ENCODE data around the gene RHBDL1. TPM values are rescaled to one million over a fixed set of nuclear protein-coding genes. Genes with fewer than 3 reads are reported as not detected.
A peak's percentile ranks its signal among the peaks of the same experiment; 100 is the strongest.

The RHBDL1 gene
- total RNA-seq, 2 donors from 2014 or later, result 0.42 to 8.0 TPM

DNA sequence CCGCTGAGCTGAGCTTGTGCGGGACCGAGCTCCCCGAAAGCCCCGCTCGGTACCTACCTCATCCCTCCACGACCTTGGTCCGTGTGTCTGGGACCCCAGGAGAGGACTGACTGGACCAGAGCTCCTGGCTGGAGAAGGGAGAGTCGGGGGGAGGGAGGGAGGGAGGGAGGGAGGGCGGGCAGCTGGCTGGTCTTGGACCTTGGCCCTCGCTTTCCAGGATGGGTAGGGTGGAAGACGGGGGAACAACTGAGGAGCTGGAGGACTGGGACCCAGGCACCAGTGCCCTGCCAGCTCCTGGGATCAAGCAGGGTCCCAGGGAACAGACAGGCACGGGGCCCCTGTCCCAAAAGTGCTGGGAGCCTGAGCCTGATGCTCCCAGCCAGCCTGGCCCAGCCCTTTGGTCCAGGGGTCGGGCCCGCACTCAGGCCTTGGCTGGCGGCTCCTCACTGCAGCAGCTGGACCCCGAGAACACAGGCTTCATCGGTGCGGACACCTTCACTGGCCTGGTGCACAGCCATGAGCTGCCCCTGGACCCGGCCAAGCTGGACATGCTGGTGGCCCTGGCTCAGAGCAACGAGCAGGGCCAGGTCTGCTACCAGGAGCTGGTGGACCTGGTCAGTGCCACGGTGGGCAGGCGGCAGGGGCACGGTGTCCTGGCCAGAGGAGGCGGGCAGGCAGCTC, 553 bp downstream of the RHBDL1 start:
- no peak overlapping the region for H3K27ac ChIP-seq

DNA sequence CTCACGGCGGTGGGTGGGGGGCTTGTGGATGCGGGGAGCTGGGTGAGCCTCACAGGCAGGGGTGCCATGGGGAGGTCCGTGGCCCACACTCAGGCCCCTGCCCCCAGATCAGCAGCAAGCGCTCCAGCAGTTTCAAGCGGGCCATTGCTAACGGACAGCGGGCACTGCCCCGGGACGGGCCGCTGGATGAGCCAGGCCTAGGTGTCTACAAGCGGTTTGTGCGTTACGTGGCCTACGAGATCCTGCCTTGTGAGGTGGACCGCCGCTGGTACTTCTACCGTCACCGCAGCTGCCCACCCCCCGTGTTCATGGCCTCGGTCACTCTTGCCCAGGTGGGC, 1.1 kb downstream of the RHBDL1 start:
- no peaks in the 10 kb centered on the region for H3K9me3 ChIP-seq
- no peaks in the 10 kb centered on the region for H3K27me3 ChIP-seq (replicated peaks; ENCODE audit: insufficient read depth)
- DNase-seq (ENCODE audit: low spot score), result no peak
- peaks cover 17% of the 10 kb centered on the region for H3K36me3 ChIP-seq
- H3K4me1 ChIP-seq (ENCODE audit: control insufficient read depth in 1 of 2, low read depth in 2 of 2), result peaks cover 16 to 32% of the 10 kb centered on the region in 2 donors
- H3K27ac ChIP-seq, result no peak overlapping the region
- H3K4me3 ChIP-seq, result no peak overlapping the region
- ATAC-seq (ENCODE audit: insufficient number of reproducible peaks, low FRiP score, low read depth), result no peak
- TF ChIP-seq, protein P1, sequence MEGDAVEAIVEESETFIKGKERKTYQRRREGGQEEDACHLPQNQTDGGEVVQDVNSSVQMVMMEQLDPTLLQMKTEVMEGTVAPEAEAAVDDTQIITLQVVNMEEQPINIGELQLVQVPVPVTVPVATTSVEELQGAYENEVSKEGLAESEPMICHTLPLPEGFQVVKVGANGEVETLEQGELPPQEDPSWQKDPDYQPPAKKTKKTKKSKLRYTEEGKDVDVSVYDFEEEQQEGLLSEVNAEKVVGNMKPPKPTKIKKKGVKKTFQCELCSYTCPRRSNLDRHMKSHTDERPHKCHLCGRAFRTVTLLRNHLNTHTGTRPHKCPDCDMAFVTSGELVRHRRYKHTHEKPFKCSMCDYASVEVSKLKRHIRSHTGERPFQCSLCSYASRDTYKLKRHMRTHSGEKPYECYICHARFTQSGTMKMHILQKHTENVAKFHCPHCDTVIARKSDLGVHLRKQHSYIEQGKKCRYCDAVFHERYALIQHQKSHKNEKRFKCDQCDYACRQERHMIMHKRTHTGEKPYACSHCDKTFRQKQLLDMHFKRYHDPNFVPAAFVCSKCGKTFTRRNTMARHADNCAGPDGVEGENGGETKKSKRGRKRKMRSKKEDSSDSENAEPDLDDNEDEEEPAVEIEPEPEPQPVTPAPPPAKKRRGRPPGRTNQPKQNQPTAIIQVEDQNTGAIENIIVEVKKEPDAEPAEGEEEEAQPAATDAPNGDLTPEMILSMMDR (IDR thresholded peaks at IDR 0.05), result no peak

More for the DNA sequence above, 553 bp downstream of the RHBDL1 start:
- Histone ChIP-seq H3K4me3 (peak overlapping the region; percentile 68), H3K4me1 (ENCODE audit: control insufficient read depth in 1 of 2, low read depth in 2 of 2) (peaks cover 11 to 26% of the 10 kb centered on the region in 2 donors), H3K9me3 (no peaks in the 10 kb centered on the region), H3K36me3 (peaks cover 20% of the 10 kb centered on the region), H3K27me3 (replicated peaks; ENCODE audit: insufficient read depth) (no peaks in the 10 kb centered on the region)
- DNase-seq (ENCODE audit: low spot score) (no peak), ATAC-seq (ENCODE audit: insufficient number of reproducible peaks, low FRiP score, low read depth) (no peak)
- TF ChIP-seq, protein P1 (IDR thresholded peaks at IDR 0.05), result no peak

DNA sequence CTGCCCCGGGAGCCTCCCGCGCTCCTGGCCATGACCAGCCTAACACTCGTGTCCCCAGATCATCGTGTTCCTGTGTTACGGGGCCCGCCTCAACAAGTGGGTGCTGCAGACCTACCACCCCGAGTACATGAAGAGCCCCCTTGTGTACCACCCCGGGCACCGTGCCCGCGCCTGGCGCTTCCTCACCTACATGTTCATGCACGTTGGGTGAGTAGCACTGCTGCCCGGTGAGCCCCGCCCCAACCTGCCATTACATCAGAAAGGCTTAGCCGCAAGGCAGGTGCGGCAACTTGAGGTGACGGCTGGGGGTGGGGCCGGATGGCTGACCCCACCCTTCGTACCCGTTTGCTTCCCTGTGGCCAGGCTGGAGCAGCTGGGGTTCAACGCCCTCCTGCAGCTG, 1.4 kb downstream of the RHBDL1 start:
- Histone ChIP-seq H3K4me3 (no peak overlapping the region), H3K4me1 (ENCODE audit: control insufficient read depth in 1 of 2, low read depth in 2 of 2) (peaks cover 20 to 35% of the 10 kb centered on the region in 2 donors), H3K27me3 (replicated peaks; ENCODE audit: insufficient read depth) (no peaks in the 10 kb centered on the region), H3K27ac (no peak overlapping the region), H3K36me3 (peaks cover 18% of the 10 kb centered on the region), H3K9me3 (no peaks in the 10 kb centered on the region)
- ATAC-seq (ENCODE audit: insufficient number of reproducible peaks, low FRiP score, low read depth) (no peak), DNase-seq (ENCODE audit: low spot score) (no peak)
- TF ChIP-seq, protein P1 (IDR thresholded peaks at IDR 0.05), result no peak

GRCh38 chr16:677316-678190, 2.1 kb downstream of the RHBDL1 start:
- Histone ChIP-seq H3K9me3 (no peaks in the 10 kb centered on the region), H3K4me1 (ENCODE audit: control insufficient read depth in 1 of 2, low read depth in 2 of 2) (peaks cover 22 to 42% of the 10 kb centered on the region in 2 donors), H3K4me3 (no peak overlapping the region), H3K36me3 (peaks cover 18% of the 10 kb centered on the region), H3K27me3 (replicated peaks; ENCODE audit: insufficient read depth) (no peaks in the 10 kb centered on the region), H3K27ac (no peak overlapping the region)
- ATAC-seq (ENCODE audit: insufficient number of reproducible peaks, low FRiP score, low read depth) (no peak), DNase-seq (ENCODE audit: low spot score) (no peak)
- TF ChIP-seq, protein P1 (IDR thresholded peaks at IDR 0.05), result no peak

DNA sequence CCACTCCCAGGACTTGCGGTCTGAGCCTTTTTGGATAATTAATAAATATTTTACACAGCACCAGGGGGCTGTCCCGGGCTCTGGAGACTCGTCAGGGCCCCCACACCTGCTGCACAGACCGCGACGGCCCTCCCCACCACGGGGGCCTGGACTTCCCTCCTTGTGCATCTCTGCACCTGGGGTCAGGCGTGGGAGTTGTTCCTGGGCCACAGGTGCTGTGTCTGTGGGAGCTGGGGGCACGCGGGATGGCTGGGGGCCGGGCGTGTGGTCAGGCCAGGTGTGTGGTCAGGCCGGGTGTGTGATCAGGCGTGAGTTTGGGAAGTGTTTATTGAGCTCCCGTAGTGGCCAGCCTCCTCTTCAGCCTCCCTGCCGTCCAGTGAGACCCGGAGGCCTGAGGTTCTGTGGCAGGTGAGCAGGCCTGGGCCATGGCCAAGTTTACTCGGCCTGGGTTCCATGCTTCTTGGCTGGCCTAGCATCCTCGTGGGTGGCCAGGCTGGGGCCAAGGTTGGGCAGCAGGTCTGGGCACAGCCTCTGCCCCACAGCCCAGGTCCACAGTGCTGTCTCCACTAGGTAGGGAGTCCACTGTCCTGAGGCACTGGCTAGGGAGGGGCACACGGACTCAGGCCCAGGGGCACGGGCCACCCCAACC, 2.9 kb downstream of the RHBDL1 start:
- Histone ChIP-seq H3K36me3 (peaks cover 19% of the 10 kb centered on the region), H3K4me1 (ENCODE audit: control insufficient read depth in 1 of 2, low read depth in 2 of 2) (peaks cover 24 to 50% of the 10 kb centered on the region in 2 donors), H3K4me3 (no peak overlapping the region), H3K27me3 (replicated peaks; ENCODE audit: insufficient read depth) (no peaks in the 10 kb centered on the region), H3K27ac (no peak overlapping the region), H3K9me3 (no peaks in the 10 kb centered on the region)
- DNase-seq (ENCODE audit: low spot score) (no peak), ATAC-seq (ENCODE audit: insufficient number of reproducible peaks, low FRiP score, low read depth) (no peak)
- TF ChIP-seq, protein P1 (IDR thresholded peaks at IDR 0.05), result no peak
